OCI-LY7 (cell line): Measurements from ENCODE around the gene KDM5C. TPM values are rescaled to one million over a fixed set of nuclear protein-coding genes. Genes with fewer than 3 reads are reported as not detected.

ENCODE experiments used
- BruUV-seq: library from RNA; stranded (reverse); fragments of 400-500 nt; replicated peaks from 2 replicates; lab custom pipeline; 2021; lab: Mats Ljungman, UMichigan
- CTCF ChIA-PET: fragments of 300-600 bp; sonication (Branson Sonifier 250); formaldehyde crosslinking; loops from one replicate; lab custom pipeline; 2022; ENCODE audit warnings: antibody characterized with exemption; ENCODE audit not compliant: unreplicated experiment; lab: Charles Lee
- POLR2A ChIA-PET: fragments of 300-600 bp; sonication (Branson Sonifier 250); formaldehyde crosslinking; loops from one replicate; lab custom pipeline; 2022; ENCODE audit warnings: antibody characterized with exemption; lab: Charles Lee
- DNase-seq: peaks from one replicate; pipeline ENCODE4 v3.0.0-alpha.2; 2015; ENCODE audit warnings: low spot score
- H2AFZ ChIP-seq: fragments of 200-600 bp; sonication (generic), shearing (Covaris generic); 2 replicates; pipeline ENCODE4 v1.6.1; 2014; ENCODE audit warnings: mild to moderate bottlenecking, antibody characterized with exemption, low read length, moderate library complexity
- H3K27ac ChIP-seq: fragments of 200-600 bp; sonication (generic); 2 replicates; pipeline ENCODE4 v1.5.1; 2014; ENCODE audit warnings: mixed run types, low read depth, mild to moderate bottlenecking, moderate library complexity, low read length, inconsistent platforms; ENCODE audit not compliant: poor library complexity, severe bottlenecking
- H3K36me3 ChIP-seq: fragments of 200-600 bp; sonication (generic); 2 replicates; pipeline ENCODE4 v1.6.1; 2014; ENCODE audit warnings: mild to moderate bottlenecking, antibody characterized with exemption, low read length, moderate library complexity, mixed read lengths; ENCODE audit not compliant: insufficient read depth
- H3K4me1 ChIP-seq: fragments of 200-600 bp; sonication (generic); 2 replicates; pipeline ENCODE4 v1.5.1; 2014; ENCODE audit warnings: mild to moderate bottlenecking, low read length; ENCODE audit not compliant: insufficient read depth, poor library complexity, severe bottlenecking
- H3K4me2 ChIP-seq: fragments of 200-600 bp; sonication (generic); 2 replicates; pipeline ENCODE4 v1.6.1; 2014; ENCODE audit warnings: mild to moderate bottlenecking, low read length
- H3K4me3 ChIP-seq: fragments of 200-600 bp; sonication (generic); 2 replicates; pipeline ENCODE4 v1.5.1; 2014; ENCODE audit warnings: mild to moderate bottlenecking, low read depth, low read length; ENCODE audit not compliant: poor library complexity, severe bottlenecking
- H3K79me2 ChIP-seq: fragments of 200-600 bp; sonication (generic); 2 replicates; pipeline ENCODE4 v1.6.1; 2016; ENCODE audit warnings: low read depth, mild to moderate bottlenecking, low read length, moderate library complexity, mixed read lengths; ENCODE audit not compliant: insufficient read depth
- H3K9me2 ChIP-seq: fragments of 200-600 bp; sonication (generic); 2 replicates; pipeline ENCODE4 v1.6.1; 2016; ENCODE audit warnings: mild to moderate bottlenecking, low read length, mixed read lengths; ENCODE audit not compliant: insufficient read depth
- H3K9me3 ChIP-seq: fragments of 200-600 bp; sonication (generic); 2 replicates; pipeline ENCODE4 v1.6.1; 2014; ENCODE audit warnings: mild to moderate bottlenecking, mixed run types, low read length, mixed read lengths
- H4K20me1 ChIP-seq: fragments of 200-600 bp; sonication (generic); 2 replicates; pipeline ENCODE4 v1.6.1; 2014; ENCODE audit warnings: mild to moderate bottlenecking, antibody characterized with exemption, low read length, moderate library complexity, mixed read lengths; ENCODE audit not compliant: insufficient read depth
- EZH2phosphoT487 ChIP-seq: fragments of 200-600 bp; sonication (generic); IDR thresholded peaks from 2 replicates; pipeline ENCODE4 v1.6.1; 2018; ENCODE audit warnings: low read depth, borderline replicate concordance, mild to moderate bottlenecking, mixed run types, antibody characterized with exemption, low read length, moderate library complexity, mixed read lengths
- intact Hi-C: fragments of 100-400 bp; cut with micrococcal nuclease; formaldehyde crosslinking; loops from one replicate; pipeline ENCODE4 v1.10.0; 2022; ENCODE audit not compliant: unreplicated experiment
- total RNA-seq, 2 experiments: library from RNA; depleted of rRNA in 1 of 2; stranded (reverse); fragments of >200 nt in 1 of 2; shearing (Covaris generic) in 1 of 2; gene quantifications; 2 replicates each; pipeline ENCODE4 v1.2.3, GENCODE V29; 2014 to 2022
- TF ChIP-seq, protein P1 (sequence below): fragments of 200-600 bp; sonication (generic); conservative IDR thresholded peaks from 2 replicates; pipeline ENCODE4 v1.5.1; 2014; ENCODE audit warnings: mild to moderate bottlenecking, antibody characterized with exemption, low read length, moderate library complexity, mixed read lengths

Gene KDM5C
- total RNA-seq, 2 experiments from 2014 or later, result 54.8 to 90.5 TPM

DNA sequence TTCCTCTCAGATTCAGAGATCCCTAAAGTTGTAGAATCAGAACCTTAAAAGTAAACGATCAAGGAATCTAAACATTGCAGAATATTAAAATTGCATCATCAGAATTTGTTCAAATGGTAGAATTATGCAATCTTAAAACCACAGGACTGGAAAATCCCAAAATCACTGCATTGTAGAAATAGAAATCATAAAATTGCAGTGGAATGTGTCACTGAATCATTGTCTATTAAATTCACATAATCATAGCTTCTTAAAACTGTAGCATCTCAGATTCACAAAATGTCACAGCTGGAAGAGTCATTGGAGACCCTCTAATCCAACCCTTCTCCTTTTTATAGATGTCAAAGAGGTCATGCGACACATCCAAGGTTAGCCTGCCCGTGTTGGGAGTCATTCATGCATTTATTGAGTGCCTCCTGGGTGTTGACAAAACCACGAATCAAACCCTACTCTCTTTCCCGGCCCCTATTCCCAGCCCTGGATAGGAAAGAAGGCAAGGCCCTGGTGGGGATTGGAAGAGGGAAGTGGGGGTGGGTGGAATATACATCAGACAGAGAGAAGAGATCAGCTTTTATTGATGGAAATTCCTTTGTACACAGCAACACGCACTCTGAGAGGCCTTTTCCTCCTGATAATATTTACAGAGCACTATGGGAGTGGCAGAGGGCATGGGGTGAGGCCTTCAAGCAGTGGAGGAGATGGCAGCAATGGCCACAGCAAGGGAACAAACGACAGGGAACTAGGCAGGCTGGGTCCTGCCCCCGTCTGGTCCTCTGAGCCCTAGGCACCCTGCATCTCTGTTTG lies 41.0 kb upstream of the KDM5C start:
- Histone ChIP-seq H3K4me3 (no peak overlapping the region), H3K9me3 (no peaks in the 10 kb centered on the region), H4K20me1 (no peaks in the 10 kb centered on the region), H3K36me3 (no peaks in the 10 kb centered on the region), H3K4me1 (no peaks in the 10 kb centered on the region), H3K79me2 (no peaks in the 10 kb centered on the region), H3K9me2 (no peaks in the 10 kb centered on the region), H2AFZ (no peak overlapping the region), H3K27ac (no peak overlapping the region), H3K4me2 (no peak overlapping the region)
- intact Hi-C loops, result no loop called here
- no TSS peak for BruUV-seq
- TF ChIP-seq EZH2phosphoT487, result no peak
- TF ChIP-seq, protein P1, sequence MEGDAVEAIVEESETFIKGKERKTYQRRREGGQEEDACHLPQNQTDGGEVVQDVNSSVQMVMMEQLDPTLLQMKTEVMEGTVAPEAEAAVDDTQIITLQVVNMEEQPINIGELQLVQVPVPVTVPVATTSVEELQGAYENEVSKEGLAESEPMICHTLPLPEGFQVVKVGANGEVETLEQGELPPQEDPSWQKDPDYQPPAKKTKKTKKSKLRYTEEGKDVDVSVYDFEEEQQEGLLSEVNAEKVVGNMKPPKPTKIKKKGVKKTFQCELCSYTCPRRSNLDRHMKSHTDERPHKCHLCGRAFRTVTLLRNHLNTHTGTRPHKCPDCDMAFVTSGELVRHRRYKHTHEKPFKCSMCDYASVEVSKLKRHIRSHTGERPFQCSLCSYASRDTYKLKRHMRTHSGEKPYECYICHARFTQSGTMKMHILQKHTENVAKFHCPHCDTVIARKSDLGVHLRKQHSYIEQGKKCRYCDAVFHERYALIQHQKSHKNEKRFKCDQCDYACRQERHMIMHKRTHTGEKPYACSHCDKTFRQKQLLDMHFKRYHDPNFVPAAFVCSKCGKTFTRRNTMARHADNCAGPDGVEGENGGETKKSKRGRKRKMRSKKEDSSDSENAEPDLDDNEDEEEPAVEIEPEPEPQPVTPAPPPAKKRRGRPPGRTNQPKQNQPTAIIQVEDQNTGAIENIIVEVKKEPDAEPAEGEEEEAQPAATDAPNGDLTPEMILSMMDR, result no peak
- POLR2A ChIA-PET, result no interaction called here
- no peak for DNase-seq
- CTCF ChIA-PET, result no interaction called here

DNA sequence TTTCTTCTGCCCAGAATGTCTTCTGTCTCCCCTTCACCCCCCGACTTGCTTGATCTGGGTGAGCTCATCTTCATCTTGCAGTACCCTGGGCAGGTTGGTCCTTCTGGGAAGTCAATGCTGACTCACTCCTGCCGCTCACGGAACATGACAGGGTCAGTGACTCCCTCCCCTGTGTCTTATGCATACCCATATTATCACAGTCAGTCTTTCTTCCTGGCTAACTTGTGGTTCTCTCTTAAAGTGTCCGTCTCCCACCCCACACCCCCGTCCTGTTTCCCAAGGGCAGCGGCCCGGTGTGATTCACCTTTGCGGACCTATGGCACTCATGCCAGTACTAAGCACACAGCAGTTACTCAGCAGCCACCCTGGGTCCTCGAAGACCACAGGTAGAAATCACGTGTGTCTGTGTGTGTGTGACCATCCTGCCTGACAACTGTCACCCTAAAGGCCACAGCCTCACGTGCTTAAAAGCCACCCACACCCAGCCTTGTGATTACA lies 38.6 kb upstream of the KDM5C start:
- H3K4me3 ChIP-seq, result no peak overlapping the region
- no peak overlapping the region for H3K4me2 ChIP-seq
- H4K20me1 ChIP-seq, result no peaks in the 10 kb centered on the region
- no TSS peak for BruUV-seq
- no peaks in the 10 kb centered on the region for H3K4me1 ChIP-seq
- H2AFZ ChIP-seq, result no peak overlapping the region
- ChIA-PET POLR2A (interaction anchor here (0.9 kb wide), 1 partner anchor 10 kb away, joined by 4 read pairs; no protein-coding TSS in a partner anchor), CTCF (no interaction called here)
- H3K36me3 ChIP-seq, result no peaks in the 10 kb centered on the region
- intact Hi-C loops, result no loop called here
- no peak overlapping the region for H3K27ac ChIP-seq
- TF ChIP-seq, protein P1, result no peak
- TF ChIP-seq EZH2phosphoT487, result no peak
- no peaks in the 10 kb centered on the region for H3K79me2 ChIP-seq
- H3K9me3 ChIP-seq, result no peaks in the 10 kb centered on the region
- DNase-seq, result no peak
- no peaks in the 10 kb centered on the region for H3K9me2 ChIP-seq

DNA sequence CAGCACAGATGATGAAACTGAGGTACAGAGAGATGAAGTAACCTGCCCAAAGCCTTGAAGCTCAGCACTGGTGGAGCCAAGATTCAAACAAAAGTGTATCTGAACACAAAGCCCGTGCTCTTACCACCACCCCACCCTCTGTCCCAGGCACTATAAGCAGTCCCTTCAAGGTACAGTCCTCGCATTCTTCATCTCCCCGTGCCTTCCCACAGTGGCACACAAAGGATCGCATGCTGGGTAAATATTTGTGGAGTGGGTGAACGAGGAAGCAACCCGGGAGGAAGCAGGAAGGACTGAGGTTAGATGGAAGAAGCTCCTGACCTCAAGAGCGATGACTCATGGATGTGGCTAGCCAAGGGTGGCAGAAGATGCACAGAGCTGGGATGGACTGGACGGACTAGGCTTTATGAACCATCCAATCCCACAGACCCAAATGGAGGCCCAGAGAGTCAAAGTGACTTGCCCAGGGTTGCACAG lies 37.9 kb upstream of the KDM5C start:
- POLR2A ChIA-PET, result interaction anchor here (0.9 kb wide), 1 partner anchor 10 kb away, joined by 4 read pairs; no protein-coding TSS in a partner anchor
- H3K4me2 ChIP-seq, result no peak overlapping the region
- no peak overlapping the region for H3K4me3 ChIP-seq
- no peaks in the 10 kb centered on the region for H4K20me1 ChIP-seq
- no peaks in the 10 kb centered on the region for H3K79me2 ChIP-seq
- no TSS peak for BruUV-seq
- H3K9me3 ChIP-seq, result no peaks in the 10 kb centered on the region
- no peak for DNase-seq
- no peaks in the 10 kb centered on the region for H3K4me1 ChIP-seq
- no peaks in the 10 kb centered on the region for H3K36me3 ChIP-seq
- intact Hi-C loops, result no loop called here
- CTCF ChIA-PET, result no interaction called here
- no peaks in the 10 kb centered on the region for H3K9me2 ChIP-seq
- H2AFZ ChIP-seq, result no peak overlapping the region
- H3K27ac ChIP-seq, result no peak overlapping the region
- TF ChIP-seq EZH2phosphoT487, result no peak
- TF ChIP-seq, protein P1, result no peak
